Parathyroid adenoma (tissue), 2 donors: ENCODE data around the gene NELFA.

Source experiments
- H2AFZ ChIP-seq: fragments of 300-600 bp; sonication (generic); one replicate; pipeline ENCODE4 v1.7.0; 2017; ENCODE audit warnings: antibody characterized with exemption, mild to moderate bottlenecking
- H3K27ac ChIP-seq: fragments of 300-600 bp; sonication (generic); one replicate; pipeline ENCODE4 v1.7.0; 2017
- H3K27me3 ChIP-seq: fragments of 300-600 bp; sonication (generic); one replicate; pipeline ENCODE4 v1.7.0; 2017; ENCODE audit warnings: low read length; ENCODE audit not compliant: control insufficient read depth, insufficient read depth
- H3K36me3 ChIP-seq: fragments of 300-600 bp; sonication (generic); one replicate; pipeline ENCODE4 v1.7.0; 2017; ENCODE audit warnings: low read length; ENCODE audit not compliant: control insufficient read depth, insufficient read depth
- H3K4me1 ChIP-seq: fragments of 300-600 bp; sonication (generic); one replicate; pipeline ENCODE4 v1.7.0; 2017; ENCODE audit warnings: control low read depth
- H3K4me2 ChIP-seq: fragments of 300-600 bp; sonication (generic); one replicate; pipeline ENCODE4 v1.7.0; 2017; ENCODE audit warnings: low read length
- H3K4me3 ChIP-seq: fragments of 300-600 bp; sonication (generic); one replicate; pipeline ENCODE4 v1.7.0; 2017; ENCODE audit warnings: low read depth, low read length
- H3K79me2 ChIP-seq: fragments of 300-600 bp; sonication (generic); one replicate; pipeline ENCODE4 v1.7.0; 2017; ENCODE audit warnings: control low read depth
- H3K9ac ChIP-seq: fragments of 300-600 bp; sonication (generic); one replicate; pipeline ENCODE4 v1.7.0; 2017; ENCODE audit warnings: mild to moderate bottlenecking
- H3K9me3 ChIP-seq: fragments of 300-600 bp; sonication (generic); one replicate; pipeline ENCODE4 v1.7.0; 2017; ENCODE audit warnings: low read length; ENCODE audit not compliant: control insufficient read depth
- TF ChIP-seq, protein P1 (sequence below): fragments of 300-600 bp; sonication (generic); IDR thresholded peaks from one replicate; pipeline ENCODE4 v1.7.0; 2017; ENCODE audit warnings: antibody characterized with exemption, mild to moderate bottlenecking
- donor health status: primary hyperparathyroidism.

NELFA gene

DNA sequence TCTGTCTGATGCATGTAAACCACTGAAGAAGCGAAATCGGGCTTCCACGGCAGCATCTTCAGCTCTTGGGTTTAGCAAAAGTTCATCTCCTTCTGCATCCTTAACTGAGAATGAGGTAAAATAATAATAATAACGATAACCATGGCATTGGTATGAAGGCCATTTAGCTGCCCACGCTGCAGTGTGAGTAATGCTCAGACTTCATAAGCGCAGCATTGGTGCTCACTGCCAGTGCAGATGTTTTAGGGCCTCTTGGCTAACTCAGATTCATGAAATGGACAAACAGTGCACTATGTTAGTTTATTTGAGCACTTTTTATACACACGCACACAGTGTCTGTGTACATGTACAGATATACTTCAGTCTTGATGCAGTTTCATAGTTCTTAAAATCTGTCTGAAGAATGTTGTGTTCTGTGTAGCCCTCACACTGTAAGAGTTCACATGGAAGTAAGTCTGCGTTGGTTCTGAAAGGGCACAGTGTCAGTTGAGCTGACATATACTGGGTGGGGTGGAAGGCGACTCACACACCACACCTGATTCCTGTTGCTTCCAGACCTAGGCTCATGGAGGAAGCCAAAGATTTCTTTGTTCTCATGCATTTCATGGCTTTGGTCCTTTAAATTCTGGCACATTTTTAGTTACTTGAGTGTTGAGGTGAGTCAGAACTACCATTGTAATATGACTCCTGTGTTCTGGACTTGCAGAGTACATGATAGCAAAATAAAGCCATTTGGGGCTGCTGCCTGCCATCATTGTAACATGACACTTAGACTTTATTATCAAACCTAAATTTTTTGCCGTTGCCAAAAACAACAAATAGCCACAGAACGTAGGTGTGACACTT is 68.9 kb downstream of the NELFA start:
- Histone ChIP-seq H3K9ac (no peak overlapping the region), H3K27me3 (no peaks in the 10 kb centered on the region), H2AFZ (no peak overlapping the region), H3K79me2 (no peaks in the 10 kb centered on the region), H3K4me1 (no peaks in the 10 kb centered on the region), H3K4me3 (no peak overlapping the region), H3K4me2 (no peak overlapping the region), H3K27ac (peak overlapping the region; percentile 32), H3K9me3 (no peaks in the 10 kb centered on the region), H3K36me3 (no peaks in the 10 kb centered on the region)
- TF ChIP-seq, protein P1, sequence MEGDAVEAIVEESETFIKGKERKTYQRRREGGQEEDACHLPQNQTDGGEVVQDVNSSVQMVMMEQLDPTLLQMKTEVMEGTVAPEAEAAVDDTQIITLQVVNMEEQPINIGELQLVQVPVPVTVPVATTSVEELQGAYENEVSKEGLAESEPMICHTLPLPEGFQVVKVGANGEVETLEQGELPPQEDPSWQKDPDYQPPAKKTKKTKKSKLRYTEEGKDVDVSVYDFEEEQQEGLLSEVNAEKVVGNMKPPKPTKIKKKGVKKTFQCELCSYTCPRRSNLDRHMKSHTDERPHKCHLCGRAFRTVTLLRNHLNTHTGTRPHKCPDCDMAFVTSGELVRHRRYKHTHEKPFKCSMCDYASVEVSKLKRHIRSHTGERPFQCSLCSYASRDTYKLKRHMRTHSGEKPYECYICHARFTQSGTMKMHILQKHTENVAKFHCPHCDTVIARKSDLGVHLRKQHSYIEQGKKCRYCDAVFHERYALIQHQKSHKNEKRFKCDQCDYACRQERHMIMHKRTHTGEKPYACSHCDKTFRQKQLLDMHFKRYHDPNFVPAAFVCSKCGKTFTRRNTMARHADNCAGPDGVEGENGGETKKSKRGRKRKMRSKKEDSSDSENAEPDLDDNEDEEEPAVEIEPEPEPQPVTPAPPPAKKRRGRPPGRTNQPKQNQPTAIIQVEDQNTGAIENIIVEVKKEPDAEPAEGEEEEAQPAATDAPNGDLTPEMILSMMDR = no peak

DNA sequence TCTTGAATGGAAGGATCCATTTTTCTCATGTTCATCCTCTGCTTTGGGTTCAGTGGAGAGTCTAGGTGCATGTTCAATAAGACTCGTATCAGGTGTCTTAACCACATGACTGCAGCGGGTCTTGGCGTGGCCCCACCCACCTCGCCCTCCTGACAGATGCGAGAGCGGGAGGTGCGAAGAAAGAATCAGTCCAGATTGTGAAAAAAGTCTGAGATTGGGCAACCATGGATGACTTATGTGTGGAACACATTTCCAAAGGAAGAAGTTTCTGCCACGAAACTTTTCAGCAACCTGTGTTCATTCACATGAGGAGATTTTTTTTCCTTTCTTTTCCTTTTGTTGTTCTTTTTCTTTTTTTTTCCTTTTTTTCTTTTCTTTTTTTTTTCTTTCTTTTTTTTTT is 70.7 kb downstream of the NELFA start:
- H3K27ac ChIP-seq = no peak overlapping the region
- no peaks in the 10 kb centered on the region for H3K4me1 ChIP-seq
- H2AFZ ChIP-seq = no peak overlapping the region
- TF ChIP-seq, protein P1 = no peak
- H3K79me2 ChIP-seq = no peaks in the 10 kb centered on the region
- no peak overlapping the region for H3K9ac ChIP-seq
- H3K4me3 ChIP-seq = no peak overlapping the region
- H3K27me3 ChIP-seq = no peaks in the 10 kb centered on the region
- H3K9me3 ChIP-seq = no peaks in the 10 kb centered on the region
- H3K4me2 ChIP-seq = no peak overlapping the region
- no peaks in the 10 kb centered on the region for H3K36me3 ChIP-seq

DNA sequence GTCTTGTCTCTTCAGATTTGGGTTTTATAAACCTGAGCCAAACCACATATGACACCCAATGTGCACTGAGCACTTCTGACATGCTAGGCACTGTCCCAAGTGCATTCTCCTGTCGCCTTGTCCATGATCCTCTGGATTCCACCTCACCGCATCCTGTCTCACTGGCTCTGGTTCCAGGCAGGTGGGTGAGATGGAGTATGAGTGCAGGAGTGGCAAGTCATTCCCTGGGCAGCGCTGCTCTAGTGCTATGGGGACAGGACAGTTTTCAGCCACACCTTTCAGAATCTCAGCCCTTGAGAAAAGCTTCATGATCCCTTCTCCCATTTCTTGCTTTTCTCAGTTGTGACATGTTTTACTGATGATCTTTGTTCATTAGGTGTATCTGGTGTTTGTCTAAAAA is 71.2 kb downstream of the NELFA start:
- Histone ChIP-seq H3K4me2 (no peak overlapping the region), H3K9me3 (no peaks in the 10 kb centered on the region), H3K4me3 (no peak overlapping the region), H2AFZ (no peak overlapping the region), H3K36me3 (no peaks in the 10 kb centered on the region), H3K27ac (no peak overlapping the region), H3K79me2 (no peaks in the 10 kb centered on the region), H3K9ac (no peak overlapping the region), H3K4me1 (no peaks in the 10 kb centered on the region), H3K27me3 (no peaks in the 10 kb centered on the region)
- TF ChIP-seq, protein P1 = no peak

DNA sequence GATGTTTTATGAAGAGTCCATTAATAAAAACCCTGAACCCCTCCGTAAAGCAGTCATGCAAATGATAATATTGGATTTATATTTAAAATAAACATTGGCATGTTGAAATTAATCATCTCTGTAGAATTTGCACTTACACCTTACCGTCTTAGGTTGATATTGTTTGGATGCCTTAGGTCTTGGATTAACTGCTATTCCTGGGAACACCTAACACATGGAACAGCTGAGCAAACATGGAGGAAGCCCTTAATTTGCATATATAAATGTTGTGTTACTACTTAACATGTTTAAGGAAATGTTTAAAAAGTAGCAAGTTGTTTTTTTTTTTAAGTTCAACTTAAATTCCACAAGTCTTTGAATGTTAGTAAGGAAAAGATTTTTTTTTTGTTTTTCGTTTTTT is 75.1 kb downstream of the NELFA start:
- H3K9ac ChIP-seq = no peak overlapping the region
- no peak overlapping the region for H3K27ac ChIP-seq
- H2AFZ ChIP-seq = no peak overlapping the region
- TF ChIP-seq, protein P1 = no peak
- H3K4me3 ChIP-seq = no peak overlapping the region
- H3K4me1 ChIP-seq = no peaks in the 10 kb centered on the region
- H3K79me2 ChIP-seq = no peaks in the 10 kb centered on the region
- H3K9me3 ChIP-seq = no peaks in the 10 kb centered on the region
- H3K4me2 ChIP-seq = no peak overlapping the region
- H3K27me3 ChIP-seq = no peaks in the 10 kb centered on the region
- H3K36me3 ChIP-seq = no peaks in the 10 kb centered on the region

DNA sequence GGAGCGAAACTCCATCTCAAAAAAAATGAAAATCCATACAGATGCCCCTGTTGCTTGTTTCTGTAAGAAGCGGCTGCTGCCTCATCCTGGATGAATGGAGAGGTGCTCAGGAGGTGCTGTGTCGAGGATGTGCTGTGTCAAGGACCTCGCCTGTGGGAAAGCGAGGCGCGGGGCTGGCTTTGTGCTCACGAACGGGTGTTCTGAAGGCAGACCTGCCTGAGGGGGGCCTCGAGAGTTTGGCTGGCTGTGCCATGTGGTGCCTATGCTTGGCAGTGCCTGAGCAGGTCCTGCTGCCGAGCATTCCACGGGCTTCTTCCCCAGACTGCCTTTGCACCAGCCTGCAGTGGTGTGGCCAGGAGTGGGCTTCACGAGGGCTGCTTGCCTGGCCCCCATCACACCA is 76.0 kb downstream of the NELFA start:
- no peaks in the 10 kb centered on the region for H3K4me1 ChIP-seq
- H3K27me3 ChIP-seq = no peaks in the 10 kb centered on the region
- H3K4me2 ChIP-seq = no peak overlapping the region
- TF ChIP-seq, protein P1 = no peak
- no peaks in the 10 kb centered on the region for H3K9me3 ChIP-seq
- H2AFZ ChIP-seq = no peak overlapping the region
- no peak overlapping the region for H3K9ac ChIP-seq
- no peak overlapping the region for H3K4me3 ChIP-seq
- no peaks in the 10 kb centered on the region for H3K79me2 ChIP-seq
- H3K27ac ChIP-seq = no peak overlapping the region
- no peaks in the 10 kb centered on the region for H3K36me3 ChIP-seq
